Upper lobe of left lung (tissue), 6 donors: Measurements from ENCODE around the gene PPP1R37. TPM values are rescaled to one million over a fixed set of nuclear protein-coding genes. Genes with fewer than 3 reads are reported as not detected.

Source experiments
- ATAC-seq, 2 donors: fragments of 200-7000 bp; cut with Tn5 transposase; one replicate each; pipeline ENCODE4 v1.9.1; 2022; ENCODE audit warnings: mild to moderate bottlenecking in 2 of 2, moderate library complexity in 2 of 2; ENCODE audit not compliant: low FRiP score in 2 of 2
- DNase-seq, 2 donors: peaks; one replicate each; pipeline ENCODE4 v3.0.0-alpha.2; 2019 to 2020
- H3K27ac ChIP-seq, 4 donors: fragments of 200-600 bp; sonication (generic); one replicate each; pipeline ENCODE4 v1.5.1; 2016 to 2019
- H3K27me3 ChIP-seq, 4 donors: fragments of 200-600 bp; sonication (generic); one replicate each; pipeline ENCODE4 v1.5.1; 2017 to 2019
- H3K36me3 ChIP-seq, 4 donors: fragments of 200-600 bp; sonication (generic); one replicate each; pipeline ENCODE4 v1.5.1; 2016 to 2019
- H3K4me1 ChIP-seq, 4 donors: fragments of 200-600 bp; sonication (generic); one replicate each; pipeline ENCODE4 v1.5.1; 2018 to 2019
- H3K4me3 ChIP-seq, 4 donors: fragments of 200-600 bp; sonication (generic); one replicate each; pipeline ENCODE4 v1.5.1; 2017 to 2019; ENCODE audit warnings: mild to moderate bottlenecking in 2 of 4, moderate library complexity in 1 of 4
- H3K9me3 ChIP-seq, 4 donors: fragments of 200-600 bp; sonication (generic); one replicate each; pipeline ENCODE4 v1.5.1; 2018 to 2019
- CTCF ChIP-seq, 6 experiments: fragments of 450-650 bp in 4 of 6; fragments of 200-600 bp in 2 of 6; sonication (generic) in 2 of 6; IDR thresholded peaks; one replicate each; pipeline ENCODE4 v1.5.1; 2016 to 2019; ENCODE audit warnings: antibody characterized with exemption in 6 of 6
- EP300 ChIP-seq, 4 donors: sonication (generic); formaldehyde crosslinking; IDR thresholded peaks; one replicate each; pipeline ENCODE4 v1.5.1; 2017; ENCODE audit warnings: antibody characterized with exemption in 4 of 4, control low read depth in 2 of 4
- POLR2A ChIP-seq, 4 donors: fragments of 450-650 bp; IDR thresholded peaks; one replicate each; pipeline ENCODE4 v1.5.1; 2016 to 2017; ENCODE audit warnings: antibody characterized with exemption in 4 of 4, mild to moderate bottlenecking in 2 of 4
- POLR2AphosphoS5 ChIP-seq, 2 donors: sonication (generic); formaldehyde crosslinking; IDR thresholded peaks; one replicate each; pipeline ENCODE4 v1.5.1; 2017; ENCODE audit warnings: antibody characterized with exemption in 2 of 2
- WGBS, 2 donors: methylation state at CpG; one replicate each; pipeline ENCODE4 v1.1.5; 2017 to 2018; 5-methylcytosine and 5-hydroxymethylcytosine counted together
- total RNA-seq, 6 donors: library from RNA; depleted of rRNA in 4 of 6; stranded (reverse); fragments of >200 nt in 4 of 6; gene quantifications; one replicate each; pipeline versions ENCODE4 v1.1.0 to v1.2.1, GENCODE V29; 2016 to 2021
- donor health status: DM: no; HTN: no; CAD: no; lungs with moderate emphysema.
- donor health status: DM: no; HTN: yes; CAD: no; lungs with severe emphysema.

Gene PPP1R37
- total RNA-seq, 6 donors from 2014 or later = 30.0 to 64.6 (median 37.3) TPM

GRCh38 chr19:45063851-45064801, 28.9 kb upstream of the PPP1R37 start:
- DNase-seq (peak in 1 of 2 donors; percentile 83), ATAC-seq (no peak)
- Histone ChIP-seq H3K27ac (no peak overlapping the region), H3K4me1 (no peaks in the 10 kb centered on the region), H3K27me3 (no peaks in the 10 kb centered on the region), H3K36me3 (peaks cover 43 to 100% (median 94%) of the 10 kb centered on the region in 4 donors), H3K9me3 (no peaks in the 10 kb centered on the region), H3K4me3 (no peak overlapping the region)
- TF ChIP-seq EP300 (IDR thresholded peaks at IDR 0.05) = no peak
- TF ChIP-seq POLR2AphosphoS5 (IDR thresholded peaks at IDR 0.05) = no peak
- no peak for TF ChIP-seq POLR2A (IDR thresholded peaks at IDR 0.05)
- no peak for TF ChIP-seq CTCF (IDR thresholded peaks at IDR 0.05)
- 97% methylated on average over 54 to 80 of the region's 85 CpGs for WGBS, 2 donors

- peak in 1 of 2 donors; percentile 78 for DNase-seq
- WGBS, 2 donors = 95 to 96% methylated on average over 17 to 37 of the region's 38 CpGs
- no peak for TF ChIP-seq POLR2A (IDR thresholded peaks at IDR 0.05)
- no peak for TF ChIP-seq CTCF (IDR thresholded peaks at IDR 0.05)
- no peak for TF ChIP-seq POLR2AphosphoS5 (IDR thresholded peaks at IDR 0.05)
- TF ChIP-seq EP300 (IDR thresholded peaks at IDR 0.05) = no peak
- Histone ChIP-seq H3K27ac (no peak overlapping the region), H3K27me3 (no peaks in the 10 kb centered on the region), H3K9me3 (no peaks in the 10 kb centered on the region), H3K4me3 (no peak overlapping the region), H3K36me3 (peaks cover 36 to 100% (median 94%) of the 10 kb centered on the region in 4 donors), H3K4me1 (peaks cover 0 to 5% (median 1%) of the 10 kb centered on the region in 4 donors)
- ATAC-seq = no peak
These were observed 25.9 kb upstream of the PPP1R37 start for GRCh38 chr19:45066921-45067661.

GRCh38 chr19:45068041-45068440, 24.9 kb upstream of the PPP1R37 start:
- no peak overlapping the region for H3K27ac ChIP-seq
- 98% methylated on average over 10 of the region's 10 CpGs; no CpG with 5 or more reads in 1 of the 2 donors for WGBS, 2 donors
- no peaks in the 10 kb centered on the region for H3K27me3 ChIP-seq
- ATAC-seq = no peak
- DNase-seq = no peak
- TF ChIP-seq POLR2A (IDR thresholded peaks at IDR 0.05) = no peak
- TF ChIP-seq EP300 (IDR thresholded peaks at IDR 0.05) = no peak
- no peak for TF ChIP-seq CTCF (IDR thresholded peaks at IDR 0.05)
- TF ChIP-seq POLR2AphosphoS5 (IDR thresholded peaks at IDR 0.05) = no peak
- H3K4me1 ChIP-seq = peaks cover 0 to 9% (median 5%) of the 10 kb centered on the region in 4 donors
- H3K36me3 ChIP-seq = peaks cover 36 to 95% (median 87%) of the 10 kb centered on the region in 4 donors
- H3K9me3 ChIP-seq = no peaks in the 10 kb centered on the region
- H3K4me3 ChIP-seq = no peak overlapping the region

GRCh38 chr19:45069056-45069455, 23.9 kb upstream of the PPP1R37 start:
- peak in 1 of 2 donors; percentile 60 for DNase-seq
- 77 to 79% methylated on average over 13 of the region's 13 CpGs for WGBS, 2 donors
- ATAC-seq = peak in 1 of 2 donors; percentile 44

GRCh38 chr19:45070214-45070613, 22.8 kb upstream of the PPP1R37 start:
- Histone ChIP-seq H3K9me3 (no peaks in the 10 kb centered on the region), H3K27ac (no peak overlapping the region), H3K36me3 (peaks cover 24 to 74% (median 67%) of the 10 kb centered on the region in 4 donors), H3K4me1 (peaks cover 6 to 16% (median 12%) of the 10 kb centered on the region in 4 donors), H3K27me3 (no peaks in the 10 kb centered on the region), H3K4me3 (no peak overlapping the region)
- ATAC-seq = no peak
- WGBS, 2 donors = 88 to 92% methylated on average over 5 to 6 of the region's 6 CpGs
- TF ChIP-seq CTCF (IDR thresholded peaks at IDR 0.05) (no peak), EP300 (IDR thresholded peaks at IDR 0.05) (no peak), POLR2A (IDR thresholded peaks at IDR 0.05) (no peak), POLR2AphosphoS5 (IDR thresholded peaks at IDR 0.05) (no peak)
- no peak for DNase-seq

More at GRCh38 chr19:45069056-45069455, 23.9 kb upstream of the PPP1R37 start:
- Histone ChIP-seq H3K27ac (no peak overlapping the region), H3K36me3 (peaks cover 30 to 85% (median 78%) of the 10 kb centered on the region in 4 donors), H3K27me3 (no peaks in the 10 kb centered on the region), H3K4me3 (no peak overlapping the region), H3K9me3 (no peaks in the 10 kb centered on the region), H3K4me1 (peaks cover 0 to 9% (median 5%) of the 10 kb centered on the region in 4 donors)
- no peak for TF ChIP-seq EP300 (IDR thresholded peaks at IDR 0.05)
